ENCODE results near the gene CLIC3. TPM values are rescaled to one million over a fixed set of nuclear protein-coding genes. Genes with fewer than 3 reads are reported as not detected.

CLIC3 gene
- polyA plus RNA-seq, 2 donors = 351 to 474 TPM

DNA sequence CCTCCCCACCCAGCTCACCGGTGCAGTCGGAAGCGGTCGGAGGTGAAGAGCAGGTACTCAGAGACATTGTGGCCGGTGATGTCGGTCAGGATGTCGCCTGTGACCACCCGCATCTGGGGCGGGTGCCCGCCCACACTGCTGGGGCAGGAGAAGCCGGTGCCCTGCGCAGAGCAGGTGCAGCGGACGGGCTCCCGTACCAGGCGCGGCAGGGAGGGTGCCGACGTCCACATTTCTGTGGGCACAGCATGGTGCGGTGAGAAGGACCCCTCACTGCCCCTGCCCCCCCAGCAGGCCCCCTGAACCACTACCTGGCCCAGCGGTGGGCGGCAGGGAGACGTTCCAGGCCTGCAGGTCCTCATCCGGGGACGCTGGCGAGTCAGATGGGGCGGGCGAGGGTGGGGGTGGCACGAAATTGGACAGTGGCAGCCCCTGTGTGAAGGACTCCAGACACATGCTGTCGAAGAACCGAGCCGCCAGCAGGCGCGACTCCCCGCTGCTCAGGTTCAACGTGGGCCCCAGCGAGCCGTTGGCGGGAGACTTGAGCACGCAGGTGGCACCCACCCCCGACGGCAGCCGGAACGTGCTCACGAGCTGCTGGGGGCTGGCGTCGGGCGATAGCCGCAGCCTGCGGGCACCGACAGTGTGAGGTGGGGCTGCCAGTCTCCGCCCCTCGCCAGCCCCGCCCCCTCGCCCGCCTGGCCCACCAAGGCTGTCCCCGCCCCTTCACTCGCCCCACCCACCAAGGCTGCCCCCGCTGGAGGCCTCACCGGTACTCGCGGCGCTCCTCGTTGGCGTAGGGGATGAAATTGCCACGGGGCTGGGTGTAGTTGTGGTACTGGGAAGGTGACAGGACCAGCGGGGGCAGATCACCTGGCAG is 16.6 kb upstream of the CLIC3 start:
- H3K4me1 ChIP-seq (ENCODE audit: control insufficient read depth in 2 of 2, insufficient read depth in 2 of 2, low read length in 1 of 2) = no peaks in the 10 kb centered on the region
- WGBS, 2 donors = 85% methylated on average over 60 to 67 of the region's 67 CpGs
- peaks cover 0 to 33% of the 10 kb centered on the region in 2 donors for H3K36me3 ChIP-seq (ENCODE audit: control insufficient read depth in 2 of 2, insufficient read depth in 2 of 2, low read length in 1 of 2)
- H3K4me3 ChIP-seq (ENCODE audit: low read depth in 1 of 2, low read length in 2 of 2) = no peak overlapping the region
- no peaks in the 10 kb centered on the region for H3K27me3 ChIP-seq (ENCODE audit: control insufficient read depth in 1 of 2, insufficient read depth in 2 of 2, low read length in 2 of 2)
- no peaks in the 10 kb centered on the region for H3K9me3 ChIP-seq (ENCODE audit: control insufficient read depth in 2 of 2, insufficient read depth in 1 of 2, low read depth in 1 of 2, low read length in 1 of 2)
- no peak overlapping the region for H3K27ac ChIP-seq (ENCODE audit: low read depth in 2 of 2, low read length in 1 of 2)

DNA sequence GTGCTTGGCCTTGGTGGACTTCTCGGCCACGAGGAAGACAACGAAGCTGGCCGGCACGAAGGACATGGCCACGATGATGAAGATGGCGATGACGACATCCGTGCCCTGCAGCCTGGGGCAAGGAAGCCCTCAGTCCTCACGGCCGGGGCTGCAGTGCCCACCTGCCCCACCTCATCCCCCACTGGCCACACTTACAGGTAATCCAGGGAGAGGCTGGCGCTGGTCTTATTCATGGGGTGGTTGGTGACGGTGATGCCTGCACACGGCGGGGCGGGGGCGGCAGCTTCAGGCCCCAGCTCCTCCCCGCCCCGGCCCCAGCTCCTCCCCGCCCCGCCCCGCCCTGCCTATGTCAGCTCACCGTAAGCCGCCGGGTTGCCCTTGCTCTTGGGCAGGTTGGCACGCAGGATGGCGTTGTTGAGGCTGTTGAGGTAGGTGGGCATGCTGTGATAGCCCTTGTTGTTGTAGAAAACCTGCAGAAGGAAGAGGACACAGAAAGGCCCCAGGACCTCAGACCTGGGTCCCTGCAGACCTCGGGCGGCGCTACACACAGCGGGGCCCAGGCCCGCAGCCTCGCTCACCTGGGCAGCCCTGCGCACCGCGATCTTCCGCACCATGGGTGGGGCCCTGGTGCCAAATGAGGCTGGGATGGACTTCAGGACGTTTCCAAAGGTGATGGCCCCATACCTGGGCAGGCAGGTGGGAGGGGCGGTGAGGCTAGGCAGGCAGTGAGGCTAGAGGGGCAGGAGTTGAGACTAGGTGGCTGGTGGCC is 15.7 kb upstream of the CLIC3 start:
- WGBS, 2 donors = 90% methylated on average over 39 of the region's 39 CpGs
- Histone ChIP-seq H3K36me3 (ENCODE audit: control insufficient read depth in 2 of 2, insufficient read depth in 2 of 2, low read length in 1 of 2) (peaks cover 0 to 26% of the 10 kb centered on the region in 2 donors), H3K4me1 (ENCODE audit: control insufficient read depth in 2 of 2, insufficient read depth in 2 of 2, low read length in 1 of 2) (no peaks in the 10 kb centered on the region), H3K4me3 (ENCODE audit: low read depth in 1 of 2, low read length in 2 of 2) (no peak overlapping the region), H3K27ac (ENCODE audit: low read depth in 2 of 2, low read length in 1 of 2) (no peak overlapping the region), H3K27me3 (ENCODE audit: control insufficient read depth in 1 of 2, insufficient read depth in 2 of 2, low read length in 2 of 2) (no peaks in the 10 kb centered on the region), H3K9me3 (ENCODE audit: control insufficient read depth in 2 of 2, insufficient read depth in 1 of 2, low read depth in 1 of 2, low read length in 1 of 2) (no peaks in the 10 kb centered on the region)

DNA sequence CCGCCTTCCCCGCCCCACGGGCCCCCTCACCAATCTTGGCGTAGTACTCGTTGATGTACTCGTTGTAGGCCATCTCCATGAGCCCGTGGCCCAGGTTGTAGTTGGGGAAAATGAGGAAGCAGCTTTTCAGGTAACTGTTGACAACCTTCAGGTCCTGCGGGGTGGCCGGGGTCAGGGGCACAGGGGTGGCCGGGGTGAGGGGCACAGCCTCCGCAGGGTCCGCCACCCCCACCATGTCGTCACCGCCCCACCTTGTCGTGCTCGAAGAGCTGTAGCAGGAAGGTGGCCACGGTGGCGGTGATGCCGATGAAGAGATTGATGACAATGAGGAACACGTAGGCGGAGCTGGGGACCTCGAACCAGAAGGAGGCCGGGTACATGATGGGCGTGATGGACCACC is 14.8 kb upstream of the CLIC3 start:
- Histone ChIP-seq H3K4me1 (ENCODE audit: control insufficient read depth in 2 of 2, insufficient read depth in 2 of 2, low read length in 1 of 2) (no peaks in the 10 kb centered on the region), H3K36me3 (ENCODE audit: control insufficient read depth in 2 of 2, insufficient read depth in 2 of 2, low read length in 1 of 2) (peaks cover 0 to 20% of the 10 kb centered on the region in 2 donors), H3K27ac (ENCODE audit: low read depth in 2 of 2, low read length in 1 of 2) (no peak overlapping the region), H3K4me3 (ENCODE audit: low read depth in 1 of 2, low read length in 2 of 2) (no peak overlapping the region), H3K9me3 (ENCODE audit: control insufficient read depth in 2 of 2, insufficient read depth in 1 of 2, low read depth in 1 of 2, low read length in 1 of 2) (no peaks in the 10 kb centered on the region), H3K27me3 (ENCODE audit: control insufficient read depth in 1 of 2, insufficient read depth in 2 of 2, low read length in 2 of 2) (no peaks in the 10 kb centered on the region)
- WGBS, 2 donors = 93 to 95% methylated on average over 24 of the region's 24 CpGs

DNA sequence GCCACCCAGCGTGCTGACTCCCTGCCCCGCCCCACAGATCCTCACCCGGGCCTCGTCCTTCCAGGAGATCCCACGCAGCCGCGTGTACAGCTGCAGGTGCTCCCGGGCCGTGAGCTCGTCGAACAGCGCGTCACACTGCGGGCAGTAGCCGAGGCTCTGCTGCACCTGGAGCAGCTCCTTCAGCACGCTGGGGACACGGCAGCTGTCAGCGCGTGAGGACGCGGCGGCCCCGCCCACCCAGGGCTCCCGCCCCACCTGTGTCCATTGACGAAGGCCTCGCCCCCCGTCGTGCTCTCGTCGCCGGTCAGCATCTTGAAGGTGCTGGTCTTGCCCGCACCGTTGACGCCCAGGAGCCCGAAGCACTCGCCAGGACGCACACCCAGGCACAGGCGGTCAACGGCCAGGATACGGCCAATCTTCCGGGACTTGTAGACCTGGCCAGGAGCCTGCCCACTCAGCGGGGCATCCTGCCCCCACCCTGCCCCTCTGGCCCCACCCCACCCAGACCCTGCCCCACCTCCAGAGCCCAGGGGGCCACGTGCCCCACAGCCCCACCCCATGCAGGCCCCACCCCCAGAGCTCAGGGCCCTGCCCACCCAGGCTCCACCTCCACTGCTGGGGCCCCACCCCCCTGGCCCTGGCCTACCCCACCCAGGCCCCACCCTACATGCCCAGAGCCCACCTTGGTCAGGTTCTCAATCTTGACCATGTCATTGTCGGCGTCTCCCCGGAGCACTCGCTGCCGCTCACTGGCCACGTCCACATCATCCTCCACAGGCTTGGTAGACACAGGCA is 13.8 kb upstream of the CLIC3 start:
- Histone ChIP-seq H3K36me3 (ENCODE audit: control insufficient read depth in 2 of 2, insufficient read depth in 2 of 2, low read length in 1 of 2) (peaks cover 0 to 15% of the 10 kb centered on the region in 2 donors), H3K27ac (ENCODE audit: low read depth in 2 of 2, low read length in 1 of 2) (no peak overlapping the region), H3K4me1 (ENCODE audit: control insufficient read depth in 2 of 2, insufficient read depth in 2 of 2, low read length in 1 of 2) (no peaks in the 10 kb centered on the region), H3K4me3 (ENCODE audit: low read depth in 1 of 2, low read length in 2 of 2) (no peak overlapping the region), H3K9me3 (ENCODE audit: control insufficient read depth in 2 of 2, insufficient read depth in 1 of 2, low read depth in 1 of 2, low read length in 1 of 2) (no peaks in the 10 kb centered on the region), H3K27me3 (ENCODE audit: control insufficient read depth in 1 of 2, insufficient read depth in 2 of 2, low read length in 2 of 2) (no peaks in the 10 kb centered on the region)
- WGBS, 2 donors = 93 to 95% methylated on average over 47 to 49 of the region's 49 CpGs

DNA sequence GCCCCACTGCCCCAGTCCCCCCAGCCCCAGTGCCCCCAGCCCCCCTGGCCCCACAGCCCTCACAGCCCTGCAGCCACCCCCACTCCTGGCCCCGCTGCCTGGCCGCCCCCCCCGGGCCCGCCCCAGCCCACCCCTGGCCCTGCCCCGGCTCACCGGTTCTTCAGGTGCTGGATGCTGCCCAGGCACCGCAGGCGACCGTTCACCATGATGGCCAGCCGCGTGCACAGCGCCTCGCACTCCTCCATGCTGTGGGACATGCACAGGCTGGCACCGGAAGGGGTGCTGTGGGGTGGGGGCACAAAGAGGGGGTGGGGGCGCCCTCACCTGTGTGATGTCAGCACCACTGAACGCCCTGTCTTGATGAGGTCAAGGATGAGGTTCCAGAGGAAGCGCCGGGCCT is 12.8 kb upstream of the CLIC3 start:
- Histone ChIP-seq H3K36me3 (ENCODE audit: control insufficient read depth in 2 of 2, insufficient read depth in 2 of 2, low read length in 1 of 2) (peaks cover 0 to 15% of the 10 kb centered on the region in 2 donors), H3K27ac (ENCODE audit: low read depth in 2 of 2, low read length in 1 of 2) (no peak overlapping the region), H3K27me3 (ENCODE audit: control insufficient read depth in 1 of 2, insufficient read depth in 2 of 2, low read length in 2 of 2) (no peaks in the 10 kb centered on the region), H3K4me3 (ENCODE audit: low read depth in 1 of 2, low read length in 2 of 2) (no peak overlapping the region), H3K9me3 (ENCODE audit: control insufficient read depth in 2 of 2, insufficient read depth in 1 of 2, low read depth in 1 of 2, low read length in 1 of 2) (no peaks in the 10 kb centered on the region), H3K4me1 (ENCODE audit: control insufficient read depth in 2 of 2, insufficient read depth in 2 of 2, low read length in 1 of 2) (no peaks in the 10 kb centered on the region)
- WGBS, 2 donors = 88 to 89% methylated on average over 17 to 18 of the region's 18 CpGs

GRCh38 chr9:137008312-137008711 is 11.9 kb upstream of the CLIC3 start:
- Histone ChIP-seq H3K27ac (ENCODE audit: low read depth in 2 of 2, low read length in 1 of 2) (no peak overlapping the region), H3K27me3 (ENCODE audit: control insufficient read depth in 1 of 2, insufficient read depth in 2 of 2, low read length in 2 of 2) (no peaks in the 10 kb centered on the region), H3K4me3 (ENCODE audit: low read depth in 1 of 2, low read length in 2 of 2) (no peak overlapping the region), H3K4me1 (ENCODE audit: control insufficient read depth in 2 of 2, insufficient read depth in 2 of 2, low read length in 1 of 2) (no peaks in the 10 kb centered on the region), H3K36me3 (ENCODE audit: control insufficient read depth in 2 of 2, insufficient read depth in 2 of 2, low read length in 1 of 2) (peaks cover 0 to 15% of the 10 kb centered on the region in 2 donors), H3K9me3 (ENCODE audit: control insufficient read depth in 2 of 2, insufficient read depth in 1 of 2, low read depth in 1 of 2, low read length in 1 of 2) (no peaks in the 10 kb centered on the region)
- WGBS, 2 donors = 81 to 86% methylated on average over 22 of the region's 22 CpGs

GRCh38 chr9:137007816-137008270 is 11.5 kb upstream of the CLIC3 start:
- Histone ChIP-seq H3K27me3 (ENCODE audit: control insufficient read depth in 1 of 2, insufficient read depth in 2 of 2, low read length in 2 of 2) (no peaks in the 10 kb centered on the region), H3K36me3 (ENCODE audit: control insufficient read depth in 2 of 2, insufficient read depth in 2 of 2, low read length in 1 of 2) (peaks cover 0 to 13% of the 10 kb centered on the region in 2 donors), H3K4me1 (ENCODE audit: control insufficient read depth in 2 of 2, insufficient read depth in 2 of 2, low read length in 1 of 2) (no peaks in the 10 kb centered on the region), H3K27ac (ENCODE audit: low read depth in 2 of 2, low read length in 1 of 2) (no peak overlapping the region), H3K4me3 (ENCODE audit: low read depth in 1 of 2, low read length in 2 of 2) (no peak overlapping the region), H3K9me3 (ENCODE audit: control insufficient read depth in 2 of 2, insufficient read depth in 1 of 2, low read depth in 1 of 2, low read length in 1 of 2) (no peaks in the 10 kb centered on the region)
- WGBS, 2 donors = 89 to 90% methylated on average over 12 to 13 of the region's 13 CpGs

GRCh38 chr9:137007108-137007815 is 10.9 kb upstream of the CLIC3 start:
- no peaks in the 10 kb centered on the region for H3K4me1 ChIP-seq (ENCODE audit: control insufficient read depth in 2 of 2, insufficient read depth in 2 of 2, low read length in 1 of 2)
- no peak overlapping the region for H3K27ac ChIP-seq (ENCODE audit: low read depth in 2 of 2, low read length in 1 of 2)
- no peak overlapping the region for H3K4me3 ChIP-seq (ENCODE audit: low read depth in 1 of 2, low read length in 2 of 2)
- no peaks in the 10 kb centered on the region for H3K9me3 ChIP-seq (ENCODE audit: control insufficient read depth in 2 of 2, insufficient read depth in 1 of 2, low read depth in 1 of 2, low read length in 1 of 2)
- no peaks in the 10 kb centered on the region for H3K27me3 ChIP-seq (ENCODE audit: control insufficient read depth in 1 of 2, insufficient read depth in 2 of 2, low read length in 2 of 2)
- H3K36me3 ChIP-seq (ENCODE audit: control insufficient read depth in 2 of 2, insufficient read depth in 2 of 2, low read length in 1 of 2) = peaks cover 0 to 11% of the 10 kb centered on the region in 2 donors
- 72% methylated on average over 29 to 30 of the region's 30 CpGs for WGBS, 2 donors

All from esophagus (tissue), 2 donors.